Ascending aorta (tissue), 2 donors: ENCODE measurements around the gene ZNF844. TPM values are rescaled to one million over a fixed set of nuclear protein-coding genes. Genes with fewer than 3 reads are reported as not detected.

Experiments
- DNase-seq, 2 donors: peaks; one replicate each; pipeline ENCODE4 v3.0.0-alpha.2; 2019; ENCODE audit warnings: low spot score in 2 of 2
- H3K27ac ChIP-seq, 2 donors: fragments of 200-600 bp; sonication (generic); one replicate each; pipeline ENCODE4 v1.5.1; 2016 to 2017; ENCODE audit warnings: mild to moderate bottlenecking in 1 of 2
- H3K27me3 ChIP-seq: fragments of 200-600 bp; sonication (generic); one replicate; pipeline ENCODE4 v1.5.1; 2017
- H3K36me3 ChIP-seq, 2 donors: fragments of 200-600 bp; sonication (generic); one replicate each; pipeline ENCODE4 v1.5.1; 2016
- H3K4me1 ChIP-seq, 2 donors: fragments of 200-600 bp; sonication (generic); one replicate each; pipeline ENCODE4 v1.5.1; 2016 to 2017; ENCODE audit warnings: mild to moderate bottlenecking in 1 of 2
- H3K4me3 ChIP-seq, 2 donors: fragments of 200-600 bp; sonication (generic); one replicate each; pipeline ENCODE4 v1.5.1; 2016 to 2017; ENCODE audit warnings: mild to moderate bottlenecking in 1 of 2
- H3K9me3 ChIP-seq, 2 donors: fragments of 200-600 bp; sonication (generic); one replicate each; pipeline ENCODE4 v1.5.1; 2016
- intact Hi-C: fragments of 100-400 bp; cut with DNase I; formaldehyde crosslinking; loops from one replicate; pipeline ENCODE4 v1.15.1; 2023
- total RNA-seq: library from RNA; depleted of rRNA; stranded (reverse); fragments of >200 nt; gene quantifications from one replicate; pipeline ENCODE4 v1.1.0, GENCODE V29; 2016
- TF ChIP-seq, protein P1 (sequence below), 3 experiments: fragments of 200-600 bp in 2 of 3; fragments of 450-650 bp in 1 of 3; sonication (generic) in 2 of 3; IDR thresholded peaks; one replicate each; pipeline ENCODE4 v1.5.1; 2016 to 2019; ENCODE audit warnings: antibody characterized with exemption in 3 of 3, mild to moderate bottlenecking in 1 of 3, moderate library complexity in 1 of 3

The ZNF844 gene
- total RNA-seq, 1 donor from 2014 or later = 8.0 TPM

DNA sequence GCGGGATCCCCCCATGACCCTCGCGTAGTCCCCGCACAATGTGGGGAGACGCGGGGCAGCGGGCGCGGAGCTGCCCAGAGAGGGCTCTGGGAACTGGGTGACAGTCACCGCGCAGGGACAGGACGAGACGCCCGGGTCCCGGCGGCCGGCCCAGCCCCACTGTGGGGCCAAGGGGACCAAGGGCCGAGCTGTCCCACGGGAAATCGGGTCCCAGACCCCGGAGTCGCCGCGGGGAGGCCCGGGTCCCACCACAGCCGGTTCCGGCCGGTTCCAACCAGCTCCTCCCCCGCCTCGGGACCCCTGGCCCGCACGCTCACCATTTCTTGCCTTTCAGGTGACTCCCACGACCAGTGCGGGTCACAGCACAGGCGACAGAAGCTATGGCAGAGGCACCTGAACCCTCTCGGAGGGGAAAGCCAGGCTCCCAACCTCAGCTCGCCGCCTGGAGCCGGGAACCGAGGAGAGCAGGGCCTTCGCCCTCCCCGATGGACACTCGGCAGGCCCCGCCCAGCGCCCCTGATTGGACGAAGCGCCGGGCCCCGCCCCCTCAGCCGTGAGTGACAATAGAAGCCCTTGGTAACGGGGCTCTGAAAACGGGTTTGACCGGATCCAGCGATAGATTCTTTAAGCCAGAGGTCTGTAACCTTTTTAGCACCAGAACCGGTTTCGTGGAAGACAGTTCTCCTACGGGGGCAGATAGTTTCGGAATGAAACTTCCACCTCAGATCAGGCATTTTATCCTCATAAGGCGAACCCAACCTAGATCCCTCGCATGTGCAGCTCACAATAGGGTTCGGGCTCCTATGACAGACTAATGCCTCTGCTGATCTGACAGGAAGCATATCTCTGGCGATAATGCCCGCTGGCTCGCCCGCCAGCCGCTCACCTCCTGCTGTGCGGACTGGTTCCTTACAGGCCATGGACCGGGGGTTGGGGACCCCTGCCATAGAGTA is 29.0 kb upstream of the ZNF844 start, which contains the start of gene ZNF433:
Gene ZNF433, minus strand, starts transcription at position 460 of the 953 bp plus-strand sequence. Its CDS starts 140 bp downstream, at position 320.
- H3K9me3 ChIP-seq = no peaks in the 10 kb centered on the region
- peaks cover 0 to 5% of the 10 kb centered on the region in 2 donors for H3K4me1 ChIP-seq
- no peaks in the 10 kb centered on the region for H3K27me3 ChIP-seq
- H3K36me3 ChIP-seq = no peaks in the 10 kb centered on the region
- DNase-seq = peak; percentile 75 to 97
- intact Hi-C loops = loop anchor here (1.0 to 10.0 kb wide), 5 partner anchors 18 to 459 kb away; partner anchors contain the start of gene ZNF700
- H3K27ac ChIP-seq = peak within 1 kb of the TSS; percentile 74 to 84
- TF ChIP-seq, protein P1, sequence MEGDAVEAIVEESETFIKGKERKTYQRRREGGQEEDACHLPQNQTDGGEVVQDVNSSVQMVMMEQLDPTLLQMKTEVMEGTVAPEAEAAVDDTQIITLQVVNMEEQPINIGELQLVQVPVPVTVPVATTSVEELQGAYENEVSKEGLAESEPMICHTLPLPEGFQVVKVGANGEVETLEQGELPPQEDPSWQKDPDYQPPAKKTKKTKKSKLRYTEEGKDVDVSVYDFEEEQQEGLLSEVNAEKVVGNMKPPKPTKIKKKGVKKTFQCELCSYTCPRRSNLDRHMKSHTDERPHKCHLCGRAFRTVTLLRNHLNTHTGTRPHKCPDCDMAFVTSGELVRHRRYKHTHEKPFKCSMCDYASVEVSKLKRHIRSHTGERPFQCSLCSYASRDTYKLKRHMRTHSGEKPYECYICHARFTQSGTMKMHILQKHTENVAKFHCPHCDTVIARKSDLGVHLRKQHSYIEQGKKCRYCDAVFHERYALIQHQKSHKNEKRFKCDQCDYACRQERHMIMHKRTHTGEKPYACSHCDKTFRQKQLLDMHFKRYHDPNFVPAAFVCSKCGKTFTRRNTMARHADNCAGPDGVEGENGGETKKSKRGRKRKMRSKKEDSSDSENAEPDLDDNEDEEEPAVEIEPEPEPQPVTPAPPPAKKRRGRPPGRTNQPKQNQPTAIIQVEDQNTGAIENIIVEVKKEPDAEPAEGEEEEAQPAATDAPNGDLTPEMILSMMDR (IDR thresholded peaks at IDR 0.05) = no peak
- H3K4me3 ChIP-seq = peak within 1 kb of the TSS; percentile 68 to 74

DNA sequence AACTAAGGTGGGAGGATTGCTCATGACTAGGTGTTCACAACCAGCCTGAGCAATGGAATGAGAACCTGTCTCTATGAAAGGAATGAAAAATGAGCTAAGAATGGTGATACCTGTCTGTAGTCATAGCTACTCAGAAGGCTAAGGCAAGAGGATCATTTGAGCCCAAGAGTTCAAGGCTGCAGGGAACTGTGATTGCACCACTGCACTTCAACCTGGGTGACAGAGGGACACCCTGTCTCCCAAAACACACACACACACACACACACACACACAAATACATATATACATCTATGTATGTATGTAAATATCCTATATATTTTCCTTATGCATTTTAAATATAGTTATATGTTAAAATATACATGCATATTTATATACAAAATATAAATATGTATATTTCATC is 21.6 kb upstream of the ZNF844 start:
- no peak for DNase-seq
- H3K4me1 ChIP-seq = no peaks in the 10 kb centered on the region
- no peak overlapping the region for H3K27ac ChIP-seq
- H3K27me3 ChIP-seq = no peaks in the 10 kb centered on the region
- peaks cover 18 to 22% of the 10 kb centered on the region in 2 donors for H3K9me3 ChIP-seq
- no peak overlapping the region for H3K4me3 ChIP-seq
- H3K36me3 ChIP-seq = no peaks in the 10 kb centered on the region
- TF ChIP-seq, protein P1 (IDR thresholded peaks at IDR 0.05) = no peak
- intact Hi-C loops = no loop called here

DNA sequence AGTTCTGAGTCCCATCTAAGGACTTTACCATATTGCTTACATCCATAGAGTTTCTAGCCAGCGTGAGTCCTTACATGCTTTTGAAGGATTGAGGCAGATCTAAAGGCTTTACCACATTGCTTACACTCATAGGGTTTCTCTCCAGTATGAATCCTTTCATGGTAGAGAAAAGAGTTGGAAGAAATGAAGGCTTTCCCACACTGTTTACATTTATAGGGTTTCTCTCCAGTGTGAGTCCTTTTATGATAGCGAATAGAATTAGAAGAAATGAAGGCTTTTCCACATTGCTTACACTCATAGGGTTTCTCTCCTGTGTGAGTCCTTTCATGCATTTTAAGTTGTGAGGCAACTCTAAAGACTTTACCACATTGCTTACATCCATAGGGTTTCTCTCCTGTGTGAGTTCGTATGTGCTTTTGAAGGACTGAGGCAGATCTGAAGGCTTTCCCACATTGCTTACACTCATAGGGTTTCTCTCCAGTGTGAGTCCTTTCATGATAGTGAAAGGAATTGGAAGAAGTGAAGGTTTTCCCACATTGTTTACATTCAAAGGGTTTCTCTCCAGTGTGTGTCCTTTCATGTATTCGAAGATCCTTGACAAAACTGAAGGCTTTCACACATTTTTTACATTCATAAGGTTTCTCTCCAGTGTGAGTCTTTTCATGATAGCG is 20.6 kb upstream of the ZNF844 start:
- no peaks in the 10 kb centered on the region for H3K27me3 ChIP-seq
- no peak overlapping the region for H3K27ac ChIP-seq
- no peaks in the 10 kb centered on the region for H3K36me3 ChIP-seq
- no peak for DNase-seq
- H3K9me3 ChIP-seq = peaks cover 18 to 22% of the 10 kb centered on the region in 2 donors
- no peaks in the 10 kb centered on the region for H3K4me1 ChIP-seq
- intact Hi-C loops = no loop called here
- TF ChIP-seq, protein P1 (IDR thresholded peaks at IDR 0.05) = no peak
- no peak overlapping the region for H3K4me3 ChIP-seq

DNA sequence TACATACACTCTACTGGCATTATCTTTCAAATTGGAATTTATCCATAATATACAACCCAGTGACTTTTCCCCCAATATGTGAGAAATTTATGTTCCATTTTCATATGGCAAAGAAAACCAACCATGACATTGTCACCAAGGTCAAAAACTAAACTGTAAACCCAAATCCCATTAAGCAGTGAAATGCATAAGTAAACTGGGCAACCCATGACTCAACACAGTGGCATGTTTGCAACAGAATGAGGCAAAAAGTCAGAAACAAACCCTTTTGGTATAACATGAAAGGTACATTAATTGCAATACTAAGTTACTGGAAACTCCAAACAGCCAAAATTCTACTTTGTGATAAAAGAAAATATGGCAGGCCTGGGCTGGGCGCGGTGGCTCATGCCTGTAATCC is 16.7 kb upstream of the ZNF844 start:
- H3K36me3 ChIP-seq = no peaks in the 10 kb centered on the region
- H3K4me3 ChIP-seq = no peak overlapping the region
- no peaks in the 10 kb centered on the region for H3K27me3 ChIP-seq
- intact Hi-C loops = no loop called here
- no peaks in the 10 kb centered on the region for H3K4me1 ChIP-seq
- TF ChIP-seq, protein P1 (IDR thresholded peaks at IDR 0.05) = no peak
- no peak overlapping the region for H3K27ac ChIP-seq
- peaks cover 18 to 22% of the 10 kb centered on the region in 2 donors for H3K9me3 ChIP-seq
- no peak for DNase-seq

DNA sequence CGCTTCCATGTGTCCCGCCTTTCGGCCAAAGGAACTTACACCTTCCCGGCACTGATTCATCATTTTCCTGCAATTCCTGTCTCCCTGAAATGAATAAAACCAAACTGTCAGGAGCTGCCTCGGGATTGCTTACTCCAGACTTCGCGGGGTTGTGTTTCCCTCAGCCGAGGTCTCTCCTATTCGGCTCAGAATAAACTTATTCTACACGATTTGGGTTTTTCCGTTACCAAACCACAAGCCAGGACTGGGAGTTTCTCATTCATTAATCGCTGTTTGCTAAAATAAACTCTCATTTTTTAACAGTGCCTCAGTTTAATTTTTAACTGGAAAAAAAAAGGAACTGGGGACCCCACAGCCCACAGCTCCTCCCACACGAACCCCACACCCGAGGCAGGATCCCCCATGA is 12.4 kb upstream of the ZNF844 start:
- intact Hi-C loops = loop anchor here (1.0 to 10.0 kb wide), 3 partner anchors 12 to 623 kb away; partner anchors contain the start of genes ZNF763 and ZNF844
- TF ChIP-seq, protein P1 (IDR thresholded peaks at IDR 0.05) = no peak
- no peak for DNase-seq
- H3K27ac ChIP-seq = peak overlapping the region in 1 of 2 donors; percentile 65
- H3K27me3 ChIP-seq = no peaks in the 10 kb centered on the region
- no peaks in the 10 kb centered on the region for H3K9me3 ChIP-seq
- H3K4me1 ChIP-seq = peaks cover 0 to 2% of the 10 kb centered on the region in 2 donors
- H3K4me3 ChIP-seq = peak overlapping the region; percentile 77 to 83
- no peaks in the 10 kb centered on the region for H3K36me3 ChIP-seq
